ENCODE measurements around the gene PPM1H.

Gene PPM1H

DNA sequence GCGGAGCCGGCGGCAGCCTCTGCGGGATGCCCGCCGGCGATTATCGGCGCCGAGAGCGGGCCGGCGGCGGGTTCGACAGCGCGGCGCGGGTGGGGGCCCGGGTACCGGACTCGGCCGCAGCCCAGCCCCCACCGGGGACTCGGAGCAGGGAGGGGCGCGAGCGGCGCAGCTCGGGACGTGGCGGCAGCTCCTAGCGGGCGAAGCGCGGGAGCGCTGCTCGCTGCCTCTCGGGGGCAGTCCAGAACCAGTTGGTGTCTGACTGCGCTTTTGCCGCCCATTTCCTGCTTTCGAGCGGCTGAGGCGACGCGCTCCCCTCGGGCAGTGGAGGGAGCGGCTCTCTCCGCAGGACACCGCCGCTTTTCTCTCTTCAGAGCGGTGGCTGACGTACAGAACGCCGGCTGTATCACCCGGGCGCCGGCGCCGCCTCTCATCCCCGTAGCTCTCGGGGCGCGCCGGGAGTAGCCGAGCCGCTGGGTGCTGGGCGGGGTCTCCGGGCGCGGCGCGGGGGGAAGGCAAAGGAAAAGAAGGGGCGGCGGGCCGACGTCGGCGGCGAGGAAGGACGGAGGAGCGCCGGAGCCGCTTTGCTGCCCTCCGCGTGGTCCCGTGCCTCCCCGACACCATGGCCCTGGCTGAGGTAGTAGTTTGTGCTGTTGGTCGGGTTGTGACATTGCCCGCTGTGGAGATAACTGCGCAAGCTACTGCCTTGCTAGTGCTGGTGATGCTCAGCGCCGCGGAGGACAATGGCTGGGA lies 331.7 kb downstream of the PPM1H start:
- H3K9ac ChIP-seq (ENCODE audit: low read depth, low read length) = peak overlapping the region; percentile 88
- H3K9me3 ChIP-seq (ENCODE audit: control insufficient read depth, insufficient read depth, low read length) = no peaks in the 10 kb centered on the region
- H3K4me1 ChIP-seq (ENCODE audit: insufficient read depth, low read length) = peaks cover 19% of the 10 kb centered on the region; the same call in 1 of the 2 replicates
- no peaks in the 10 kb centered on the region for H3K36me3 ChIP-seq (ENCODE audit: insufficient read depth, low read length)

DNA sequence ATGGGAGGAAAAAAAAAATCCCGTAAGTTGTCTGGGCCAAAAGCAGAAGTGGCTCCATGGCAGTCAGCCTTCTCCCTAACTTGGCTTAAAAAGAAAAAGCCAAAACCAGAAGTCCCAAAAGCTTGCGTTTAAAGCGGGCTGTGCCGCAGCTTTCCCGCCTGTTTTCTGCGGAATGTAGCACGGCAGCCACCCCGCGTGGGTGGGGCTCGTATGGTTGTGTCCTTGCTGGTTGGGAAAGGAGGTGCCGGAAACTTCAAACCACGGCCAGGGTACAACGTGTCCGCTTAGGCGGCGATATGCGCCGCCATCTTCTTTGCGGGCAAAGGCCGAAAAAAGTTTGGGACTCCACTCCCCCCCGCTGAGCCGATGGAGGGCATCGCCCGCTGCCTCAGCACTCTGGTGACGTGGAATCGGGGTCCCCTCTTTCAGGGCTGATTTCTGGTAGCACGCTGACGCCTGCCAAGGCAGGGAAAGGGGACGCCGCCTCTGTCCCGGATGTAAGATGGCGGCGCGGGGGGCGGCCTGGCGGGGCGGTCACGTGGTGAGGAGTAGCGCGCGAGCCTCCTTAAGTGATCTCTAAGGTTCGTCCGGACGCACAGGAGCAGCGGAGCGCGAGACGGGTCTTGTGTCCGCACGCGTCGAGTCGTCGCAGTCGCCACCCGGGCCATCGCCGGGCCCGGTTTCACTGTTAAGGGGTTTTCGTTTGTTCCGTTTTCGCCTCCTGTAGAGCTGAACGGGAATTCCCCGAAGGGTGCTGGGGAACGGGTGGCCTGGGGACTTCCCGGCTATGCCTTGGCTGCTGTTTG lies 332.5 kb downstream of the PPM1H start:
- peak overlapping the region; percentile 88 for H3K9ac ChIP-seq (ENCODE audit: low read depth, low read length)
- no peaks in the 10 kb centered on the region for H3K36me3 ChIP-seq (ENCODE audit: insufficient read depth, low read length)
- no peaks in the 10 kb centered on the region for H3K9me3 ChIP-seq (ENCODE audit: control insufficient read depth, insufficient read depth, low read length)
- H3K4me1 ChIP-seq (ENCODE audit: insufficient read depth, low read length) = peaks cover 19% of the 10 kb centered on the region; the same call in 1 of the 2 replicates

DNA sequence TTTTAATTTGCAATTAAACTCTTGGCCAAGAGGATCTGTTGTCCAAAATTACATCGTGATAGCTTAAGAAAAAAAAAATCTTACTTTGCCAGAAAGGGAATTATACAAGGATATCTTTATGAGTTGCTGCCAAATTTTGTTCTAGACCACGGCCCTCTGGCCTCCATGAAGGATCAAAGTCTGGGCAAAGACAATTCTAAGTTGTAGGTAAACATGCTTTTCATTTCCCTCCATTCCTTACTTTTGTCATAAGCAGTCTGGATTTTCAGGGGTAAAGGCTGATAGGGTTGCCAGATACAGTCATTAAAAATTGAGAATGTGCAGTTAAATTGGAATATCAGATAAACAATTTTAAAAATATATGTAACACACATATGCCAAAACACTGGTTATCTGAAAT lies 333.2 kb downstream of the PPM1H start:
- H3K9me3 ChIP-seq (ENCODE audit: control insufficient read depth, insufficient read depth, low read length) = no peaks in the 10 kb centered on the region
- peaks cover 19% of the 10 kb centered on the region; the same call in 1 of the 2 replicates for H3K4me1 ChIP-seq (ENCODE audit: insufficient read depth, low read length)
- H3K9ac ChIP-seq (ENCODE audit: low read depth, low read length) = peak overlapping the region; percentile 88
- H3K36me3 ChIP-seq (ENCODE audit: insufficient read depth, low read length) = no peaks in the 10 kb centered on the region

DNA sequence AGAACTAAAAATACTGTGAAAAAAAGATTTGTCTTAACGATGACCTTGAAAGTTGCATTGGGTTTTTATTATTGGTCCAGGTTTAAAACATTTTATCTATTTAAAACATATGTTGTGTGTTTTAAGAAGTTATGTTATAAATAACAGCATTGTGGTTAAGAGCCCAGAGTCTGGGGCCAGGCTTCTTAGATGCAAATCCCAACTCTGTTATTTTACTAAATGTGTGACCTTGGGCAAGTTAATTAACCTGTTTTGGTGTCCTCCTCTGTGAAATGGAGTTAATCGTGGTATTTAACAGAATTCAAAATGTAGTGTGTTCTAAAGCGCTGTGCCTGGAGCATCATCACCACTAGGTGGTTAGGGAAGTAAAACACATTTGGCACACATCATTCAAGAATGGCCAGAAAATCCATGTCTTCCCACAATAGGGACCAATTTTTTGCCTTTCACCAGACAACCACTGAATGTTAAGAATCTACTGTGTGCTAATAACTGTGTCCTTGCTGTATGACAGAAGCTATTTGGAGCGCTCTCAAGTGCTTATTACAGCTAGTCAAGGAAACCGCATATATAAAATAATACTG lies 335.0 kb downstream of the PPM1H start:
- Histone ChIP-seq H3K9ac (ENCODE audit: low read depth, low read length) (no peak overlapping the region), H3K36me3 (ENCODE audit: insufficient read depth, low read length) (no peaks in the 10 kb centered on the region), H3K9me3 (ENCODE audit: control insufficient read depth, insufficient read depth, low read length) (no peaks in the 10 kb centered on the region), H3K4me1 (ENCODE audit: insufficient read depth, low read length) (peaks cover 9% of the 10 kb centered on the region; the same call in 1 of the 2 replicates)

DNA sequence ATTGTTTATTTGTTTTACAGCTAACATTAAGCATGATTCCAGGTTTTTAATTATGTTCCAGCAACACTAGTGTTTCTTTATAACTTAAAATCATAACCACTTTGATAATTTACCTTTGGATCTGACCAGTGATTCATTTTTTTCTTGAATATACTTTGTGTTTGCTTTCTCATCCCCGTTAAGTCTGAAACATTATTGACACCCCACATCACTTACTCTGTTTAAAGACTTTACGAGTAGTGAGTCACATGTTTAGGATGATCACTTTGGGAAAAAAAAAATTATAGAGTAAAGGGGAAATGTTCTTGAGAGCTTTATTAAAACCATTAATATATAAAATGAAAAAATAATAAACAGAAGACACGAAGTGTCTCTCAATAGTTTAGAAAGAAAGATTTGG lies 336.1 kb downstream of the PPM1H start:
- no peaks in the 10 kb centered on the region for H3K9me3 ChIP-seq (ENCODE audit: control insufficient read depth, insufficient read depth, low read length)
- no peaks in the 10 kb centered on the region for H3K36me3 ChIP-seq (ENCODE audit: insufficient read depth, low read length)
- no peak overlapping the region for H3K9ac ChIP-seq (ENCODE audit: low read depth, low read length)

DNA sequence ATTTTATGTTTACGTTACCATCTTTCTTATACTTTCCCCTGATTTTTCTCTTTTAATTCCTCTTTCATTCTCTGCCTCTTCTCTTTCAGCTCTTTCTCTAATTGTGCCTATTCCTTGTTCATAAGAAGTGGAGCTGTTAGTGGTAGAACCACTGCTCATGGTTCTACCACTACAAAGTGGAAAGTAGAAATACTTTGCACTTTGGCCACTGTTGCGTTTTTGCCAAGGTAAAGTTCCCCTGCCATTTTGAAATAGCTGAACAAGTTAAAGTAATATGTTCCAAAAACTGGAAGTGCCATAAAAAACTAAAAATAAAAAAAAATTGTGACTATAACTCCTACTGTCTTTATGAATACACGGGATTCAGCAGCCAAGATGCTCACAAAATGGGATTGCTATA lies 337.7 kb downstream of the PPM1H start:
- H3K36me3 ChIP-seq (ENCODE audit: insufficient read depth, low read length) = no peaks in the 10 kb centered on the region
- peaks cover 8% of the 10 kb centered on the region; the same call in 1 of the 2 replicates for H3K4me1 ChIP-seq (ENCODE audit: insufficient read depth, low read length)
- no peaks in the 10 kb centered on the region for H3K9me3 ChIP-seq (ENCODE audit: control insufficient read depth, insufficient read depth, low read length)
- H3K9ac ChIP-seq (ENCODE audit: low read depth, low read length) = no peak overlapping the region

More for the DNA sequence above, 336.1 kb downstream of the PPM1H start:
- H3K4me1 ChIP-seq (ENCODE audit: insufficient read depth, low read length) = peaks cover 8% of the 10 kb centered on the region; the same call in 1 of the 2 replicates
